ENCODE data around the gene TFPT.

The TFPT gene

DNA sequence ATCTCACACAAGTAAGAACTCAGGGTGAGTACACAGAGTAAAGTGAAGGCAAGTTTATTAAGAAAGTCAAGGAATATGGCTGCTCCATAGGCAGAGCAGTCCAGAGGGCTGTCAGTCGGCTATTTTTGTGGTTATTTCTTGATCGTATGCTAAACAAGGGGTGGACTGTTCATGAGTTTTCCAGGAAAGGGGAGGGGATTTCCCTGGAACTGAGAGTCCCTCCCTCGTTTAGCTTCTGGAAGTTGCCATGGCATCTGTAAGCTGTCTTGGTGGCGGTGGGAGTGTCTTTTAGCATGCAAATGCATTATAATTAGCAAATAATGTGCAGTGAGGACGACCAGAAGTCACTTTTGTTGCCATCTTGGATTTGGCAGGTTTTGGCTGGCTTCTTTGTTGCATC, 46.0 kb downstream of the TFPT start:
- DNase-seq, result no peak

GRCh38 chr19:54063350-54064116, 51.9 kb downstream of the TFPT start, which contains the start of gene VSTM1:
Gene VSTM1, minus strand, starts transcription at chr19:54063897. Its CDS starts 120 bp downstream, at chr19:54063777.
- DNase-seq, result no peak

- no peak for DNase-seq
Measured at GRCh38 chr19:54062643-54063042, 52.8 kb downstream of the TFPT start.
